MG63 (cell line): ENCODE results near the gene KAT5. TPM values are rescaled to one million over a fixed set of nuclear protein-coding genes. Genes with fewer than 3 reads are reported as not detected.
"Not testable (repeated sequence)": the region's sequence is repeated elsewhere in the genome, so short reads cannot be mapped to it uniquely, and the experiment has no call there.

ENCODE experiments used
- DNase-seq: peaks from one replicate; pipeline ENCODE4 v3.0.0-alpha.2; 2020
- H3K27me3 ChIP-seq: fragments of 250-450 bp; sonication (Bioruptor Pico); 2 replicates; pipeline ENCODE4 v1.5.1; 2020; ENCODE audit warnings: mild to moderate bottlenecking, moderate library complexity
- H3K36me3 ChIP-seq: fragments of 250-450 bp; sonication (Bioruptor Pico); 2 replicates; pipeline ENCODE4 v1.5.1; 2020; ENCODE audit warnings: mild to moderate bottlenecking, moderate library complexity
- H3K4me3 ChIP-seq: fragments of 250-450 bp; sonication (Bioruptor Pico); 2 replicates; pipeline ENCODE4 v1.5.1; 2020; ENCODE audit warnings: mild to moderate bottlenecking, moderate library complexity
- H3K9me3 ChIP-seq: fragments of 250-450 bp; sonication (Bioruptor Pico); 2 replicates; pipeline ENCODE4 v1.5.1; 2020; ENCODE audit warnings: mild to moderate bottlenecking, moderate library complexity
- total RNA-seq: library from RNA; depleted of rRNA; stranded (reverse); fragments of >200 nt; shearing (Covaris generic); gene quantifications from 2 replicates; pipeline ENCODE4 v1.2.3, GENCODE V29; 2014; ENCODE audit warnings: low replicate concordance; rRNA removed

The KAT5 gene
- total RNA-seq, 1 experiment from 2014 or later, result 68.8 TPM

DNA sequence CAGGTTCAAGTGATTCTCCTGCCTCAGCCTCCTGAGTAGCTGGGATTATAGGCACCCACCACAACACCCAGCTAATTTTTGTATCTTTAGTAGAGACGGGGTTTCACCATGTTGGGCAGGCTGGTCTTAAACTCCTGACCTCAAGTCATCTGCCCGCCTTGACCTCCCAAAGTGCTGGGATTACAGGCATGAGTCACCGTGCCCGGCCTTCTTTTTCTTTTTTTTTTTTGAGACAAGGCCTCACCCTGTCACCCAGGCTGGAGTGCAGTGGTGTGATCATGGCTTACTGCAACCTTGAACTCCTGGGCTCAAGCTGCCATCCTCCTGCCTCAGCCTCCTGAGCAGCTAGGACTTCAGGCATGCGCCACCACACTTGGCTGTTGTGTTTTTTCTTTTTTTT lies 55.8 kb downstream of the KAT5 start:
- H3K4me3 ChIP-seq, H3K9me3 ChIP-seq, H3K27me3 ChIP-seq, DNase-seq, H3K36me3 ChIP-seq: not testable (repeated sequence)

Other genes starting within 250 kb of the KAT5 start
- 258 and 283 TPM in 2 replicates for gene MALAT1, start 213.2 kb upstream of the KAT5 start, total RNA-seq
- gene SCYL1, start 187.2 kb upstream of the KAT5 start, total RNA-seq, result 50.1 and 56.3 TPM in 2 replicates
- 109 and 124 TPM in 2 replicates for gene LTBP3, start 153.9 kb upstream of the KAT5 start, total RNA-seq
- 51.1 and 90.7 TPM in 2 replicates for gene ZNRD2, start 141.8 kb upstream of the KAT5 start, total RNA-seq
- gene FAM89B, start 139.7 kb upstream of the KAT5 start, total RNA-seq, result 45.5 and 66.6 TPM in 2 replicates
- gene EHBP1L1, start 136.2 kb upstream of the KAT5 start, total RNA-seq, result 30.8 and 65.1 TPM in 2 replicates
- gene KCNK7, start 116.5 kb upstream of the KAT5 start, total RNA-seq, result not detected in 2 replicates
- 22.2 and 48.8 TPM in 2 replicates for gene MAP3K11, start 98.0 kb upstream of the KAT5 start, total RNA-seq
- gene PCNX3, start 96.5 kb upstream of the KAT5 start, total RNA-seq, result 9.8 and 21.0 TPM in 2 replicates
- 28.2 and 33.6 TPM in 2 replicates for gene SIPA1, start 74.2 kb upstream of the KAT5 start, total RNA-seq
- 42.2 and 56.1 TPM in 2 replicates for gene RELA, start 49.3 kb upstream of the KAT5 start, total RNA-seq
- gene RNASEH2C, start 8.5 kb downstream of the KAT5 start, total RNA-seq, result 28.2 and 73.1 TPM in 2 replicates
- 5.8 and 7.6 TPM in 2 replicates for gene AP5B1, start 68.7 kb downstream of the KAT5 start, total RNA-seq
- not detected in 2 replicates for gene OVOL1, start 74.8 kb downstream of the KAT5 start, total RNA-seq
- gene SNX32, start 121.7 kb downstream of the KAT5 start, total RNA-seq, result 0.43 TPM in 1 of 2 replicates, not detected in the other
- 1,413 and 1,905 TPM in 2 replicates for gene CFL1, start 145.9 kb downstream of the KAT5 start, total RNA-seq
- 25.3 and 45.3 TPM in 2 replicates for gene MUS81, start 148.2 kb downstream of the KAT5 start, total RNA-seq
- 29.0 and 43.2 TPM in 2 replicates for gene EFEMP2, start 160.5 kb downstream of the KAT5 start, total RNA-seq
- gene CTSW, start 167.6 kb downstream of the KAT5 start, total RNA-seq, result not detected in 2 replicates
- gene FIBP, start 176.2 kb downstream of the KAT5 start, total RNA-seq, result 105 and 106 TPM in 2 replicates
- 99.6 and 131 TPM in 2 replicates for gene CCDC85B, start 178.4 kb downstream of the KAT5 start, total RNA-seq
- gene FOSL1, start 188.1 kb downstream of the KAT5 start, total RNA-seq, result 37.3 and 54.7 TPM in 2 replicates
- gene C11orf68, start 206.8 kb downstream of the KAT5 start, total RNA-seq, result 22.0 and 46.6 TPM in 2 replicates
- 276 and 419 TPM in 2 replicates for gene DRAP1, start 207.2 kb downstream of the KAT5 start, total RNA-seq
- not detected in 2 replicates for gene TSGA10IP, start 233.2 kb downstream of the KAT5 start, total RNA-seq
- 38.2 and 45.4 TPM in 2 replicates for gene SART1, start 249.5 kb downstream of the KAT5 start, total RNA-seq